ENCODE data around the gene SFXN5.

Gene SFXN5

DNA sequence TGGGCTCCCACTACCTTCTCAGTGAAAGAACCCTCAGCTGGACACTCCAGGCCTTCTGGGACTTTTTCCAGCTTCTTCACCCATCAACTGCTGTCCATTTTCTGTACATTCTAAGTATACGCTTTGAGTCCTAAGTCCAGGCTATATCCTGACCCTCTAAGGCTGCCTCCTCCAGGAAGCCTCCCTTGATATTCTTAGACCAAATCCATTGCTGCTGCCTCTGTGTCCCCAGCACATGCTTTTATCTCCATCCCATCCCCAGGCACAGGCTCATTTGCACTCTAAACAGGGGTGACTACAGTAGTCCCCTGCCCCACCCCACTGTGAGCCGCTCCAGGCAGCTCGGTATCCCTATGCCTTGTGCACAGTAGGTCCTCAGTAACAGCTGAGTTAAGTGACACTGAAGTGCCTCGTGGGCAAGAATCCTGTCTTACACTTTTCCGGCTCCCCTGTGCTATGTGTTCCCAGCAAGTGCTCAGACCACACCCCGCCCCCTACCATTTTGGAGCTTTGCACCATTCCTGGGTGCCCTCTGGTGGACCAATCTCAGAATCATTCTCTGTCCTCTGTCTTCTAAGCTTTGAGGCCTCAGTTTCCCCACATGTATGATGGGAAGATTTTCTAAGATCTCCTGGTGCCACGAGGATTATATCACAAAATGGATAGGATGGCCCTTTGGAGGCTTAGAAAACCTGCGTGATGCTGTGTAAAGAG, 119.2 kb downstream of the SFXN5 start:
- DNase-seq, result no peak

DNA sequence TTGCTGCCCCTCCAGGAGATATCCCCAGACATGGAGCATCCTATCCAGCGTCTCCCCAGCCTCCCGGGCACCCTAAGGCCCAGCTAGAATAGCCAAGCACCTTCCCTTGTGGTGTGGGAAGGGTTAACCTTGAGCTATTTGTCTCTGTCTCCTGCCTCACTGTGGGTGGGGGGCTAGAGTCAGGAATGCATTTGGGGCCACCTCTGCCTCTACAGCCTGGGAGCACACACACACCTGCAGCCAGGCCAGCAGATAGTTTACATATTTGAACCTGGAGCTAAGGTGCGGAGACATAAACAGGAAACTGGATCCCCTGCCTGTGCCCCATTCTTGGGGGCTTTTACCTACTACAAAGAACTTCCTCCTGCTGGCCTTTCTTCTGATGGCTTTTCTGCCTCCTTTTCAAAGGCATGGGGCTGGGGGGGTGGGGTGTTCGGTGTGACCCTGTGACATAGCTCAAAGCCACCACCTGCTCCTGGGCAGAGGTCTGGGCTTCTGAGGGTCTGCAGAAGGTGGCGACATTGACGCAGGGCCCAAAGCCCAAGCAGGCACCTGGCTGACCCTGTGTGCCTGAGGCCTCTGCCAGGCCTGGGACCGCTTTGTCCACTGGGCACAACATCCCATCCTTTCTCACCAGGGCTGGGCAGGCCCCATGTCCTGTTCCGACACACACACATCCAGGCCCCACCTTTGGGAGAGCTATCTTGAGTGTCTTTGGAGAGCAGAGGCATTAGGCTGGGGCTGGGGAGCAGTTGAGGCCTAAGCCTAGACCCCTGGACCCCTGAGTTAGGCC, 120.0 kb downstream of the SFXN5 start:
- DNase-seq, result no peak

DNA sequence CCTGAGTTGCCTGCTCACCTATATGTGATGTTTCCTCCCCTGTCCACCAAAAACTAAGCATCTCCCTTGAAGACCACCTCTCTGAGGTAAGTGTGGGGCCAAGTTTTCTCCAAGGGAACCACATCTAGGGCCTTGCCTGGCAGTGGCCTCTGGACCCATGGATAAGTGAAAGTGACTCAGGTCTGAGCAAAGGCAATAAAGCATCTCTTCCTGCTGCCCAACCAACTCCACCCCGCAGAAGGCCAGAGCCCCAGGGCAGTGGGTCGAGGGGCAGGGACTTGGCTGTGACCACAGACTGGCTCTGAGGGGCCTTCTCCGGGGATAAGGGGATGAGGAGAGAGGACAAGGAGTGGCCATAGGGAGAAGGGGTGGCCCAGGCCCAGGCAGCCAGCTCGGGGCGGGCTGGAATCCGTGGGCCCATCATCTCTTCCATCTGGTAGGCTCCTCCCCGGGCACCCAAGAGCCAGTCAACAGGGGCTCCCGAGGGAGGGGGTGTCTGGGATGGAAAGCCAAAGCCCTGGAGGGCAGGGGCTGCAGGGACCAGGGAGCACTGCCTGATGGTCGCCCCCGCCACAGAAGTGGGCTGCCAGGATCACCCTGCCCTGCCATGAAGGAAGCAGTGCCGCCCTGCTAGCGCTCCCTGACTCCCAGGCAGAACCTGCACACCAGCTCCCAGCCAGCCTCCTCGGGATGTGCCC, 120.8 kb downstream of the SFXN5 start:
- no peak for DNase-seq

DNA sequence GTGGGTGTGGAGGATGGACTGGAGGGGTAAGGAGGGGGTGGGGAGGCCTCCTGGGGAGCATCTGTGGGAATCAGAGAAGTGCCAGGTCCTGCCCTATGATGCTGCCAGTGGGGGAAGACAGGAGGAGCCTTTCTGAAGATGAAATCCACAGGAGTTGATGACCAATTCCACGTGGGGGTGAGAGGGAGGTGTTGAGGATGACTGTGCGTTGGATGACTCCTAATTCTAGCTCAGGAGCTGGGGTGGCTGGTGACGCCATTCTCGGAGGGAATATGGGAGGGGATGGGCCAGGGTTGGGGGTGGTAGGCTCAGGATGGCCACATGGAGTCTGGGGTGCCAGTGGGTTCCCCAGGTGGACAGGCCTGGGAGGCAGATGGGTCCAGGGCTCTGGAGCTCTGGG, 121.9 kb downstream of the SFXN5 start:
- no peak for DNase-seq

DNA sequence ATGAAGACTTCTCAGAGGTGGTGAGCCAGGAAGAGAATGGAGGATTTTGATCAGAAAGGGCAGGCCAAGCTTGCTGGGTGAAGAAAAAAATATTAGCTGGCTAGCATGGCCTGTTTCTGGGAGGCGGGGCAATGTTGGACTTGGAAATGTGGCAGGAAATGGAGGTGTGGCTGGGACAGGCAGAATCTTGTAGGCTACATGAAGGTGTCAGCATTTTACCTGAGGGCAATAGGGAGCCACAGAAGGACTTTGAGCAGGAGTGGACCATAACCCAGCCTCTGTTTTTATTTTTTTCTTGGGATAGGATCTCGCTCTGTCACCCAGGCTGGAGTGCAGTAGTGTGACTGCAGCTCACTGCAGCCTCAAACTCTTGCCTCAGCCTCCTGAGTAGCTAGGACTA, 122.5 kb downstream of the SFXN5 start:
- no peak for DNase-seq

DNA sequence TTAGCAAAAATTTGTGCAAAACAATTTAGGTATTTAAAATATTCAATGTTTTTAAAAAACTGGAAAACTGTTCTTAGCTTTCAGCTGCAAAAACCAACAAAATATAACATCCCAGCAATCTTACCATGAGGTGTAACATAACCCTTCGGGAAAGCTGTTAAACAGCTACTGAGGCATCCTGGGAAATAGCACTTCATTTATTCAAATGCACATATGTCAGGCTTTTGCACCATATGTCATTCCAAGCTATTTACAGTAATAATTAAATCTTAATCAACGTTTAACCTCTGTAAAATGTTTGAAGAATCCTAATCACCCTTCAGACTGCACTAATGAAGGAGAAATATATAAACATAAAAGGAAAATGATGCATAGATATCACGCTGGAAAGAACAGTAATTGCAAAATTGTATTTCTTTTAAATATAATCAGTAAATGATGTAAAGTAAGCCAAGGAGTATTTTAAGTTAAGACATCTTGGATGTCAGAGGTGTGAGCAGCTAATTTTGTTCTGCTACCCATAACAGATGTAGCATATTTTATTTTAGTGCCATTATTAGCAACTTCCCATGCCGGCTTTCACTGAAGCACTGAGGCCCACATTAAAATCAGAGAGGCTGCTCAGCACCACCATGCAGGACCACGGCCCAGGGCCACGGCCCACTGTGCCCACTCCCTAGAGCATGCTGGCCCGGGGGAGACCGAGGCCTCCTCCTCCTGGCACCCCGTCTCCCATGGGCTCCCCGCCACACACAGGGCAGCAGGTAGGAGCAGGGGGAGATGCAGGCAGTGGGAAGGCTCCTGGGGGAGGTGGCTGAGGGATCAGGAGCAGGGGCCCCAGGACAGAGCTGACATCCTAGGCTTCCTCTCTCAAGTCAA, 123.3 kb downstream of the SFXN5 start:
- DNase-seq, result no peak

DNA sequence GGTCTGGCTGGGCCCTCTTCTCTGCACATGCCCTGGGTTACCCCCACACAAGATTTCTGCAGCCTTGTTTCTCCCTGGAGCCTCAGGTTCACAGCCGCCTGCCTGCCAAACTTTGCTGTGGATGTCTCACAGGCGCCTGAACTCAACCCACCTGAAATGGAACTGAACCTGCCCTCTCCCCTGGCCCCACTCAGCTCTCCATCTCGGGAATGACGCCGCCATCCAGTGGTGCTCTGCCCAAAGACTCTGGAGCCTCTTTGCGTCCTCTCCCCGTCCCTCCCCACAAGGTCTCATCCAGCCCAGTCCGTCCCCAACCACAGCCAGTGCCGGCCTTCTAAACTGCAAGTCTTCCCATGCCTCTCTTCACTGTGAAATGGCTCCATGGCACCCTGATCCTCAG, 125.0 kb downstream of the SFXN5 start:
- DNase-seq, result no peak

DNA sequence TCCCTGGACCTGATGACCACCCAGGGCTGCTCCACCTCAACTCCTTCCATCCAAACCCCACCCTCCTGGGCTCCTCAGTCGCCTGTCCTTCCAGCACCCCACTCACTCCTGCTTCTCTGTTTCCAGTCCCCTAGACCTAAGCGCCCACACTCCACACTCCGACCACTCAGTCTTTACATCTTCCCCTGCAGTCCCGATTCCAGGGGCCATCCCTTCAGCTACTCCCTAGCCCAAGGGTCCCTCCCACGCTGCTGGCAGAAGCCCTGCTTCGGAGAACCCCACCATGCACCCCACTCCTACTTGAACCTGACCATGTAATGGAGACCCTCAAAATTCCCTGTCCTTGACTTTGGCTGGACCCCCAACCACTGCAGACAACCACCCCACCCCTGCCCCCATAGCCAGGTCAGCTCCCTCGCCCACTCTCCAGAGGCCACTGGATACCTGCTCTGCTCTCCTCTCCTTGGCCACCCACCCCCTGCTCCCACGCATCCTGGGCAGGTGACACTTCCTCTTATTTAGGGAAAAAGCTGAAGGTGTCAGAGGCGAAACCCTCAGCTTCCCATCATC, 126.0 kb downstream of the SFXN5 start:
- DNase-seq, result no peak

DNA sequence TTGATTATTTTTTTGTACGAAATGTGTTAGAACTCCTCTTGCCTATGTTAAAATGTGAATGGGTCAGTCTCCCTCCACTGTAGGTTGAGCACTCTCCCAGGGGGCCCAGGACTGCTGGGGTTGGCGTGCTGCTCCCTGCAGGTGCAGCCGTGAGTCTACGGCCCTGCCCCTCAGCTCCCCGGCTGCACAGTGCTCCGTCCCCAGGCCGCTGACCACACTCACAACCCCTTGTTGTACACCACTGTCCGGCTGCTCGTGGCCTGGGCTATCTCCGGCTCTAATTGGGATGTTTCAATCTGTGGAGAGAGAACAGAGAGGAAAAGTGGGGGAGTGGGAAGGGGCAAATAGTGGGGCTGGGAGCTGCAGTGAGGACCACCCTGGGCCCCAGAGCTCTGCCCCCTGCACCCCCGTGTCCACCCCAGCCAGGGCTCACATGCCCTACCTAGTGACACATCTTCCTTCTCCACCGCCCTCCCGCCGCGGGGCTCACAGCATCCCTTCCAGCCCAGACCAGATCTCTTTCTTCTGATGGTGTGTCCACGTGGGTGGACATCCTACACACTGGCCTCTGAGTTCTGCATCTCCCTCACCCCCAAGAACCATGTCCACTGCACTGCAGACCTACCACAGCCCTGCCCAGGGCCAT, 126.6 kb downstream of the SFXN5 start:
- DNase-seq, result no peak

DNA sequence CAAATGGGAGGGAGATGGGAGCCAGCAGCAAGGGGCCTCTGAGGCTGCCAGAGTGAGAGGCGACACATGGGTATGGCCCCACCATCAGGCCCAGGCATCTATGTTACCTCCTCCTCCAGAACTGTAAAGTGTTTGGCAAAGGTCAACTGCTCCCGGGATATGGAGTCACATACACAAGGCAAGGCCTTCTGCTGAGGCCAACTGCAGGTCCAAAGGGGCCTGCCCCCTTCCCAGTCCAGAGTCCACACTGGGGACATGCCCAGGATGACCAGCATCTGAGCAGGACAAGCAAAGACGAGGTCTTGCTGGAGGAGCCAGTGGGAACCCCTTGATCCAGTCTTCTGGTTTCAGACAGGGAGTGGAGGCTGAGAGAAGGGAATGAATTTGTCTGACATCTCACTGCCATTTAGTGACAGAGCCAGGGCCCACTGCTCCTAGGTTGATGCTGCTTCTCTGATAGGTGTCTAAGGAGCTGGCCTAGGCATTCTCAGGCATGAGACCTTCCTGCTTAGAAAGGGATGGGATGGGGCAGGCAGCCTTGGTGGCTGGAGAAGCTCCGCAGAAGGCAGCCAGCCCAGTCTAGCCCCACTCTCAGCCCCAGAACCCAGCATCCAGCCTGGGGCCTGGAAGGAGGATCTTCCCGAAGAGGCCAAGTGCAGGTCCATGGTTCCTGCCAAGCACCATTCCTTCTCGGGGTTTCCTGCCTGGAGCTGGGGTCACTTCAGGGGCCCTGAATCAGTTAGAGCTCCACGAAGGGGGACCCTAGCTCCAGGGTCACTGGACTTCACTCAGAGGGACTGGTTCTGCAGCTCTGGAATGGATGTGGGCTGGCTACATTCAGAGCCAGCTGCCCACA, 127.7 kb downstream of the SFXN5 start:
- no peak for DNase-seq

DNA sequence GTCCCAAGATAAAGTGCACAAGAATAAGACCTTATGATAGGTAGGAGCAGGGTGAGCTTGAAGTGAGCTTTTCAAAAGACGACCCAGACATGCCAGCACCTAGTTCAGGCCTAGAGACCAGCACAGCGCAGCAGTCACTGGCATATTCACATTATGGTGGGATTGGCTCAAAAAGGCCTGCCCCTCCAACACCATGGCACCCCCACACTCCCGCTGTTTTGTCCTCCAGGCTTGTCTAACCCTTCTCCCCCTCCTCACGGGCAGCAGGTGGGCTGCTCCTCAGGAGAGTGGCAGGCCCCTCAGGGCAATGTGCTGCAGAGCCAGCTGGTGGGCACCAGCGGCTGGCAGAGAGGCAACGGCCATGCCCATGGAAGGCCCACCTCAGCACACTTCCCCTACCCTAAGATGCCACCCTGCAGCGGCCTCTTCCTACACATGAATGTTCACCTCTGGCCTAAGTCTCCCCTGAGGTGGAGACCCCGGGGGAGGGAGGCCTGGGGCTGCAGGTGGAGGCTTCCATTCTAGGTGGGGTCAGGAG, 128.6 kb downstream of the SFXN5 start:
- no peak for DNase-seq

DNA sequence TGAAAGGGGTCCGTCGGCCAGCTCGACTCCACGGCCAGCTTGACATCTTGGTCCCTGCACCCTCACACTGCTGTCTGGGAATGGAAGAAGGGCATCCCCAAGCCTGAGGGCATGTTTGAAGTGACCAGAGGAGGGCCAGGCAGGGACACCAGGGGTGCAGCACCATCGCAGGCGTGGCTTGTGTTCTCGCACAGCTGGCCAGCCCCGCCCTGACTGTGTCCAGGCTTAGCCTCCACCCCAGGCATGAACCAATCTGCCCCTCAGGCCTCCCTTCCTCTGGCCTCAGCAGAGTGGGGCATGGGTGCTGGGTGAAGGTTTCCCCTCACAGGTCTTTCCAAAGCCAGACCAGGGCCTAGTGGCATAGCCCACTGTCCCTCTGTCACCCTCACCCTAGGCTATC, 129.2 kb downstream of the SFXN5 start:
- no peak for DNase-seq

DNA sequence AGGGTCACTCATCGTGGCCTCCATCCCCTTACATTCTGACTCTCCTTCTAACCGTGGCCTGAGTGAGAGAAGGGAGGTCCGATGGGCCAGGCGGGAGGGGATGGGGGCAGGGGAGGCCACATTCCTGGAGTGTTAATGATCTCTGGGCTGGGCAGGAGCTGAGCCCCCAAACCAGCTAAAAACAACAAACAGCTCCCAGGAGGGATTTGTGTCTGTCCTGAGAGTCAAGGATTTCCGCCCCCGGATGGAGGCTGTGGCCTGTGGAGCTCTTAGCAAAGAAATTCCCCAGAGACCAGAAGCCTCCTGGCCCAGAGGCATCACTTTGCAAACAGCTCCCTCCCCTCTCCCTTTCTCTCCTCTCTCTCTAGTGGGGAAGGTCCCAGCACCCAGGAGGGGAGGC, 130.7 kb downstream of the SFXN5 start:
- no peak for DNase-seq

DNA sequence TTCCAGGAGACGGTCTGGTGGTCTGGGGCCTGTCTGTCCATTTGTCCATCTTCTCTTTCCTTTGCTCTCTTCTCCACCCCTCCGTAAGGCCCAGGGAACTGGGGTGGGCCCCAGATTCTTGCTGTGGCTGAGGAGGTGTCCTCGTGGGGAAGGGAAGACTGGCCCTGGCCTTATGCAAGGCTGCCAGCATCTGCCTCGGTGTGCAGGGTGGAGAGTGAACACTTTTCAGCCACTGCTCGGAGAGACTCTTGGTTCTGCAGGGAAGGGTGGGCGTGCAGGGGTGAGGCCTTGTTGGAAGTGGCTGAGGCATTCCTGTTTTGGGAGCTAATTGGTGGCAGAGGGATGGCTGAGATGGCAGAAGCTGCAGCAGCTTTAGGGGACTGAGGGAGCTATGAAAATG, 131.2 kb downstream of the SFXN5 start:
- no peak for DNase-seq

DNA sequence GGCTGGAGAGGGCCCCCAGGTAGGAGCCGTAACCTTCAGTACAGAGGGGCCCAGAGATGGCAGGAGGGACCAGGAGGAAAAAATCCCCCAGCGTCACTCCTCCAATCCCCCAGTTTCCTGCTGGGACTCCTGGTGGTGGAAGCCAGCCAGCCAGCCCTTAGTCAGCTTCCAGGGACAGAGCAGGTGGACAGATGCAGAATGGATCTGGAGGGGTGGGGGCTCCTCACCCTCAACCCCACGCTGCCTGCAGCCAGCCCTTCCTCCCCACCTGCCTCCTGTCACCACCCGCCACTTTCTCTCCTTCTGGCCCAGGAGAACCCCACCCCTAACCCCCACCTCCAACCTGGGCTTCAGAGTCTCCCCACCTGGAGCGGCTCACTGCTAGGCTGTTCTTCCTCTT, 133.1 kb downstream of the SFXN5 start:
- DNase-seq, result no peak

DNA sequence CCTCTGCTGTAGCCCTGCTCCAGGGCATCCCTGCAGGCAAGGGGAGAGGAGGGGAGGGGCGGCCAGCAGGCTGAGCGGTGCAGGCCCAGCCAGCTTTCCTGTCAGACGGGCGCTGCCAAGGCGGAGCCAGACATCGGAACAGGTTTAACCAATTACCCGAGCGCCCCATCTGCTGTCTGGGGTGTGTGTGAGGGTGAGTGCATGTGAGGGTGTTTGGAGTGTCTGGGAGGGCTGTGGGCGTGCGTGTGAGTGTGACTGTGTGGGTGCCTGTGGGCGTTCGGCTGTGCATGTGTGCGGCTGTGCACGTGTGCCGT, 134.2 kb downstream of the SFXN5 start:
- no peak for DNase-seq

DNA sequence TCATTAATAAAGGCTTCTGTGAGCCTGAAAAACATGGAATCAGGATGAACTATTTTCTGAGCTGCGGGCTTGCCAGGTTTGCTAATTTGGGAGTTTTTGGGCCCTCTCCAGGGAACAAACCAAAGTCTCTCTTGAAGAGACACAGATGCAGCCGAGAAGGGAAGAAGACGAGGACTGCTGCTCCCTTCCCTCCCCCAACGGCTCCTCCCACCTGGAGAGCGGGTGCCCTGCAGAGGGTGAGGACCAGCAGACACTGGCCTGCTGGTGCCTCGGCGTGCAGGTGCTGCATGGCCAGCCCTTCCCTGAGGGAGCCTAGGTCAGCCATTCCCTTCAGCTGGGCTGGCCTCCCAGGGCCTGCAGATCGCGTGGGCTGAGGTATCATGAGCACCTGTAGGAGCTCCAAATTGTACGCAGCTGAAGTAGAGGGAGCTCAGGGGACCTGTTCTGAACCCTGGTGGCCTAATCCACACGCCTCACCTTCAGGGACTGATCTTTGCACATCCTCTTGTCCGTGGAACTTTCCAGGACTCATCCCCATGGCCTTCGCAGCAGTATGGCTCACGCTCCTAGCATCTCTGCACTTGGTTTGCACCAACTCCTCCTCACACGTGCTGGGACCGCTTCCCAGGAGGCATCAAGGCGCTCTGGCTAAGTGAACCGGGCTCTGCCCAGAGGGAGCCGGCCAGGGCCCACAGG, 134.7 kb downstream of the SFXN5 start:
- DNase-seq, result no peak

DNA sequence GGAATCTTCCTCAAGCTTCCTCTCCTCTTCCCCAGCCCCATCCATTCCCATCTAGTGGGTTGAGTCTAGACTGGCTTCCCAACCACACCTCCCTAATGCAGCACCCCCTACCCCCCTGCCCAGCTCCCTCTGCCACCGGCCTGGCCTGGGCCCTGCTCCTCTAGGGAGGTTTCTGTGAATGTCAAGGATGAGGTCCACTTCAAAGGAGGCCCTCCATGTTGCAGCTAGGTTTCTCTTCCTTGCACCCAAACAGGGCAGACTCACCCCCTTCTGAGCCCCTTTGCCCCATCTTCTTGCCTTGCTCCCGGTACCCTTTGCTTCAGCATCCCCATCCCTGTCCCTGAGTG, 135.9 kb downstream of the SFXN5 start:
- no peak for DNase-seq

DNA sequence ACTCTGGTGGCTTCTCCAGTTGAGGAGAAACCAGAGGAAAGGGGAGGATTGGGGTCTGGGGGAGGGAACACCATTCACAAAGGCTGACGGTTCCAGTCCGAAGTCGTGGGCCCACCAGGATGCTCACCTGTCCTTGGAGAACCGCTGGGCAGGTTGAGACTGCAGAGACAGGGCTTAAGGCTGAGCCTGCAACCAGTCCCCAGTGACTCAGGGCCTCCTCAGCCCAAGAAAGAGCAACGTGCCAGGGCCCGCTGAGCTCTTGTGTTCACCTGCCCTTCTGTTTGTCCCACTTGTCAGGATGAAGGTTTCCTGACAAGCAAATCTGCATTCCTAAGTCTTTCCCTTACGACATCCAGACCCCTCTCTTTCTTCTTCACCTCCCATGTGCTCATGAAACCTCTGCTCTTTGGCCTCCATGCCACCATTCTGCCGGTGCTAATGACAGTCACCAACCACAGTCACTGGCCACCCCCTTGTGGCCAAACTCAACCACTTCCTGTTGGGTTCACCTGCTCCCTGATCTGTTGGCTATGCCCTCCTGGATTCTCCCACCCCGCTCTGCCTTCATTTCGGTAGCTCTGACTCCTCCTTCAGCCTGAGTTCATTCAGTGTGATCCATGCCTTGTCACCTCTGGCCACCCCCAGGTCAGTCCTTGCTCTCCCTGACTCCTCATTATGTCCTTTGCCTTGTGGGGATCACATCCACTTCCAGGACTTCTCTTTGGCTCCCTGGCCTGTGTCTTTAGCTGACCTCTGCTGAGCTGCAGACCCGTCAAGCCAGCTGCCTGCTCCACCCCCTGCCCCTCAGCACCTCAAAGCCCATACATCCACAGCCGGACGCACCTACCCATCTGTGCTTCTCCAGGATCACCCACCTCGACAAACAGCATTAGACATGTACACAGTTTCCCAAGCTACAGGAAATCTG, 136.6 kb downstream of the SFXN5 start:
- DNase-seq, result no peak

All from CD4-positive, alpha-beta T cell treated with Interleukin-4 for 4 hours (primary cell).